ENCODE data around the gene CYP2C18. TPM values are rescaled to one million over a fixed set of nuclear protein-coding genes. Genes with fewer than 3 reads are reported as not detected.
"Not testable (repeated sequence)": the region's sequence is repeated elsewhere in the genome, so short reads cannot be mapped to it uniquely, and the experiment has no call there.

The CYP2C18 gene
- total and polyA plus RNA-seq, 2 experiments from 2014 or later: 17.2 to 19.5 TPM

- WGBS (ENCODE audit: low lambda C conversion rate, missing lambda C conversion rate): 65% methylated on average over 2 of the region's 2 CpGs
Observed at GRCh38 chr10:94757916-94758315, 74.4 kb downstream of the CYP2C18 start.

GRCh38 chr10:94760586-94761178 lies 77.2 kb downstream of the CYP2C18 start:
- Histone ChIP-seq H3K4me3 (no peak overlapping the region), H3K9me2 (replicated peaks; ENCODE audit: insufficient read depth) (no peaks in the 10 kb centered on the region), H2AFZ (no peak overlapping the region), H3K4me1 (ENCODE audit: insufficient read depth) (no peaks in the 10 kb centered on the region), H3K9me3 (ENCODE audit: low read depth) (no peaks in the 10 kb centered on the region), H4K20me1 (ENCODE audit: insufficient read depth, poor library complexity, severe bottlenecking) (no peaks in the 10 kb centered on the region), H3K4me2 (no peak overlapping the region), H3K27me3 (no peaks in the 10 kb centered on the region), H3K27ac (no peak overlapping the region), H3K79me2 (peaks cover 14% of the 10 kb centered on the region), H3K36me3 (replicated peaks; ENCODE audit: insufficient read depth, low read depth) (no peaks in the 10 kb centered on the region)
- TF ChIP-seq EZH2phosphoT487 (IDR thresholded peaks at IDR 0.05; ENCODE audit: low read depth, severe bottlenecking, unreplicated experiment) (no peak), EZH2 (IDR thresholded peaks at IDR 0.05; ENCODE audit: borderline replicate concordance) (no peak), CTCF (IDR thresholded peaks at IDR 0.05; ENCODE audit: poor library complexity) (no peak)
- WGBS (ENCODE audit: low lambda C conversion rate, missing lambda C conversion rate): 80% methylated on average over 2 of the region's 2 CpGs
- DNase-seq (ENCODE audit: low spot score): no peak

More at GRCh38 chr10:94757916-94758315, 74.4 kb downstream of the CYP2C18 start:
- Histone ChIP-seq H3K4me3 (no peak overlapping the region), H3K9me2 (replicated peaks; ENCODE audit: insufficient read depth) (no peaks in the 10 kb centered on the region), H3K4me1 (ENCODE audit: insufficient read depth) (no peaks in the 10 kb centered on the region), H3K79me2 (peaks cover 2% of the 10 kb centered on the region), H3K27me3 (no peaks in the 10 kb centered on the region), H2AFZ (no peak overlapping the region), H4K20me1 (ENCODE audit: insufficient read depth, poor library complexity, severe bottlenecking) (no peaks in the 10 kb centered on the region), H3K4me2 (no peak overlapping the region), H3K36me3 (replicated peaks; ENCODE audit: insufficient read depth, low read depth) (no peaks in the 10 kb centered on the region), H3K9me3 (ENCODE audit: low read depth) (no peaks in the 10 kb centered on the region), H3K27ac (no peak overlapping the region)
- no peak for TF ChIP-seq CTCF (IDR thresholded peaks at IDR 0.05; ENCODE audit: poor library complexity)
- TF ChIP-seq EZH2 (IDR thresholded peaks at IDR 0.05; ENCODE audit: borderline replicate concordance): no peak
- no peak for TF ChIP-seq EZH2phosphoT487 (IDR thresholded peaks at IDR 0.05; ENCODE audit: low read depth, severe bottlenecking, unreplicated experiment)
- DNase-seq (ENCODE audit: low spot score): no peak

GRCh38 chr10:94762393-94762792 lies 78.9 kb downstream of the CYP2C18 start, which contains the start of gene CYP2C19:
Gene CYP2C19 (plus strand): TSS chr10:94762681. CDS start chr10:94762706, 25 bp downstream.
- TF ChIP-seq EZH2 (IDR thresholded peaks at IDR 0.05; ENCODE audit: borderline replicate concordance) (no peak), CTCF (IDR thresholded peaks at IDR 0.05; ENCODE audit: poor library complexity) (no peak), EZH2phosphoT487 (IDR thresholded peaks at IDR 0.05; ENCODE audit: low read depth, severe bottlenecking, unreplicated experiment) (no peak)
- peak; percentile 17 for DNase-seq (ENCODE audit: low spot score)
- Histone ChIP-seq H4K20me1 (ENCODE audit: insufficient read depth, poor library complexity, severe bottlenecking) (no peaks in the 10 kb centered on the region), H3K9me2 (replicated peaks; ENCODE audit: insufficient read depth) (no peaks in the 10 kb centered on the region), H3K27me3 (no peaks in the 10 kb centered on the region), H3K4me1 (ENCODE audit: insufficient read depth) (no peaks in the 10 kb centered on the region), H2AFZ (no peak within 1 kb of the TSS), H3K4me2 (peak within 1 kb of the TSS; percentile 62), H3K79me2 (peaks cover 14% of the 10 kb centered on the region), H3K9me3 (ENCODE audit: low read depth) (no peaks in the 10 kb centered on the region), H3K27ac (peak within 1 kb of the TSS; percentile 31), H3K4me3 (peak within 1 kb of the TSS; percentile 23), H3K36me3 (replicated peaks; ENCODE audit: insufficient read depth, low read depth) (no peaks in the 10 kb centered on the region)
- 60% methylated on average over 3 of the region's 3 CpGs for WGBS (ENCODE audit: low lambda C conversion rate, missing lambda C conversion rate)

- not testable (repeated sequence) for H3K36me3 ChIP-seq (replicated peaks; ENCODE audit: insufficient read depth, low read depth); DNase-seq (ENCODE audit: low spot score); H3K27ac ChIP-seq; H3K27me3 ChIP-seq; H3K79me2 ChIP-seq; H3K4me2 ChIP-seq; H3K4me1 ChIP-seq (ENCODE audit: insufficient read depth); H4K20me1 ChIP-seq (ENCODE audit: insufficient read depth, poor library complexity, severe bottlenecking); H3K9me3 ChIP-seq (ENCODE audit: low read depth); H2AFZ ChIP-seq; H3K4me3 ChIP-seq; H3K9me2 ChIP-seq (replicated peaks; ENCODE audit: insufficient read depth)
- 95% methylated on average over 6 of the region's 6 CpGs for WGBS (ENCODE audit: low lambda C conversion rate, missing lambda C conversion rate)
Observed at GRCh38 chr10:94775425-94775824, 91.9 kb downstream of the CYP2C18 start.
